IMR-90 (cell line): Measurements from ENCODE around the gene PAX2. TPM values are rescaled to one million over a fixed set of nuclear protein-coding genes. Genes with fewer than 3 reads are reported as not detected.

Experiments used
- ATAC-seq: fragments of 200-7000 bp; cut with Tn5 transposase; 2 replicates; pipeline ENCODE4 v1.9.1; 2020; ENCODE audit warnings: low read depth, mild to moderate bottlenecking, moderate library complexity
- BruUV-seq: library from RNA; stranded (reverse); fragments of 400-500 nt; replicated peaks from 2 replicates; lab custom pipeline; 2021; lab: Mats Ljungman, UMichigan
- CTCF ChIA-PET: fragments of 300-600 bp; formaldehyde crosslinking; extraction: SDS; loops from one replicate; lab custom pipeline; 2021; ENCODE audit warnings: antibody characterized with exemption; lab: Yijun Ruan, JAX
- POLR2A ChIA-PET: fragments of 300-600 bp; sonication (Branson Sonifier 250); formaldehyde crosslinking; loops from one replicate; lab custom pipeline; 2022; ENCODE audit warnings: antibody characterized with exemption; ENCODE audit not compliant: unreplicated experiment; lab: Charles Lee
- DNase-seq: peaks from one replicate; pipeline ENCODE4 v3.0.0; 2013
- H2AFZ ChIP-seq: replicated peaks from 2 replicates; pipeline ENCODE3; 2013; ENCODE audit warnings: low read length, mild to moderate bottlenecking; ENCODE audit not compliant: poor library complexity
- H2AK5ac ChIP-seq: 2 replicates; pipeline ENCODE4 v1.6.1; 2013; ENCODE audit warnings: low read depth, low read length, inconsistent platforms
- H2AK9ac ChIP-seq: replicated peaks from 2 replicates; pipeline ENCODE3; 2013; ENCODE audit warnings: mild to moderate bottlenecking, low read depth, low read length, moderate library complexity; ENCODE audit not compliant: poor library complexity
- H2BK120ac ChIP-seq: 2 replicates; pipeline ENCODE4 v1.6.1; 2013; ENCODE audit warnings: low read depth, low read length, inconsistent platforms
- H2BK15ac ChIP-seq: 3 replicates; pipeline ENCODE4 v1.6.1; 2013; ENCODE audit warnings: low read depth, low read length, inconsistent platforms
- H2BK20ac ChIP-seq: 2 replicates; pipeline ENCODE4 v1.6.1; 2013; ENCODE audit warnings: low read depth, mild to moderate bottlenecking, inconsistent platforms, low read length, moderate library complexity
- H2BK5ac ChIP-seq: 2 replicates; pipeline ENCODE4 v1.6.1; 2013; ENCODE audit warnings: mild to moderate bottlenecking, low read depth, low read length, inconsistent platforms; ENCODE audit not compliant: poor library complexity, severe bottlenecking
- H3K14ac ChIP-seq: replicated peaks from 2 replicates; pipeline ENCODE4 v1.6.1; 2013; ENCODE audit warnings: low read depth, low read length, inconsistent platforms
- H3K18ac ChIP-seq: 2 replicates; pipeline ENCODE4 v1.6.1; 2013; ENCODE audit warnings: low read depth, low read length, control low read depth
- H3K23ac ChIP-seq: 2 replicates; pipeline ENCODE4 v1.6.1; 2013; ENCODE audit warnings: low read depth, low read length, inconsistent platforms
- H3K27ac ChIP-seq: 2 replicates; pipeline ENCODE4 v1.5.1; 2013; ENCODE audit warnings: mild to moderate bottlenecking, control low read depth, low read length; ENCODE audit not compliant: insufficient read depth
- H3K27me3 ChIP-seq: 2 replicates; pipeline ENCODE4 v1.6.1; 2013; ENCODE audit warnings: low read length; ENCODE audit not compliant: control insufficient read depth, insufficient read depth
- H3K36me3 ChIP-seq: 2 replicates; pipeline ENCODE4 v1.6.1; 2013; ENCODE audit warnings: low read length, mixed read lengths; ENCODE audit not compliant: control insufficient read depth, insufficient read depth
- H3K4ac ChIP-seq: 2 replicates; pipeline ENCODE4 v1.6.1; 2013; ENCODE audit warnings: low read depth, low read length, inconsistent platforms
- H3K4me1 ChIP-seq: 2 replicates; pipeline ENCODE4 v1.6.1; 2013; ENCODE audit warnings: low read length, mixed read lengths; ENCODE audit not compliant: control insufficient read depth, insufficient read depth
- H3K4me2 ChIP-seq: 2 replicates; pipeline ENCODE4 v1.6.1; 2013; ENCODE audit warnings: low read depth, mild to moderate bottlenecking, control low read depth, low read length, moderate library complexity
- H3K4me3 ChIP-seq: 2 replicates; pipeline ENCODE4 v1.5.1; 2013; ENCODE audit warnings: low read depth, mild to moderate bottlenecking, control low read depth, low read length, moderate library complexity; ENCODE audit not compliant: insufficient read depth
- H3K56ac ChIP-seq: 2 replicates; pipeline ENCODE4 v1.6.1; 2013; ENCODE audit warnings: low read length, inconsistent platforms; ENCODE audit not compliant: insufficient read depth; ENCODE audit errors: extremely low read depth
- H3K79me1 ChIP-seq, 2 experiments: 2 replicates each; pipeline ENCODE4 v1.6.1; 2013; ENCODE audit warnings: low read length in 2 of 2, inconsistent platforms in 1 of 2, low read depth in 1 of 2
- H3K9ac ChIP-seq: 2 replicates; pipeline ENCODE4 v1.6.1; 2013; ENCODE audit warnings: low read depth, low read length, control low read depth
- H3K9me1 ChIP-seq: 2 replicates; pipeline ENCODE4 v1.6.1; 2013; ENCODE audit warnings: low read length, inconsistent platforms; ENCODE audit not compliant: insufficient read depth
- H3K9me3 ChIP-seq: 2 replicates; pipeline ENCODE4 v1.6.1; 2013; ENCODE audit warnings: low read length; ENCODE audit not compliant: control insufficient read depth, insufficient read depth
- H4K20me1 ChIP-seq: 2 replicates; pipeline ENCODE4 v1.6.1; 2013; ENCODE audit warnings: low read length, inconsistent platforms; ENCODE audit not compliant: insufficient read depth
- H4K5ac ChIP-seq: 2 replicates; pipeline ENCODE4 v1.6.1; 2013; ENCODE audit warnings: mild to moderate bottlenecking, low read depth, low read length, control low read depth
- H4K8ac ChIP-seq, 2 experiments: 2 replicates each; pipeline ENCODE4 v1.6.1; 2013; ENCODE audit warnings: low read depth in 2 of 2, low read length in 2 of 2, control low read depth in 1 of 2, inconsistent platforms in 1 of 2
- H4K91ac ChIP-seq: 2 replicates; pipeline ENCODE4 v1.6.1; 2013; ENCODE audit warnings: low read depth, low read length, inconsistent platforms; ENCODE audit not compliant: insufficient read depth
- BHLHE40 ChIP-seq: fragments of 150-350 bp; IDR thresholded peaks from 2 replicates; pipeline ENCODE4 v1.6.1; 2016; ENCODE audit warnings: mild to moderate bottlenecking, low read depth, low read length
- CEBPB ChIP-seq: IDR thresholded peaks from 2 replicates; pipeline ENCODE4 v1.6.1; 2012; ENCODE audit warnings: low read depth, low read length, improper control_type of control experiment
- CHD1 ChIP-seq: IDR thresholded peaks from 2 replicates; pipeline ENCODE4 v1.6.1; 2012; ENCODE audit warnings: low read depth, low read length, improper control_type of control experiment
- FOS ChIP-seq: fragments of 150-350 bp; IDR thresholded peaks from 2 replicates; pipeline ENCODE4 v1.6.1; 2016; ENCODE audit warnings: low read depth, low read length
- MAZ ChIP-seq: IDR thresholded peaks from 2 replicates; pipeline ENCODE4 v1.6.1; 2012; ENCODE audit warnings: low read depth, mild to moderate bottlenecking, low read length, improper control_type of control experiment, moderate library complexity, borderline replicate concordance
- NFE2L2 ChIP-seq: fragments of 150-350 bp; IDR thresholded peaks from 2 replicates; pipeline ENCODE4 v1.6.1; 2016; ENCODE audit warnings: low read depth, mild to moderate bottlenecking, low read length
- POLR2A ChIP-seq: IDR thresholded peaks from 2 replicates; pipeline ENCODE4 v1.6.1; 2012; ENCODE audit warnings: mild to moderate bottlenecking, low read depth, low read length
- RAD21 ChIP-seq: IDR thresholded peaks from 2 replicates; pipeline ENCODE4 v1.6.1; 2012; ENCODE audit warnings: low read length, improper control_type of control experiment
- RCOR1 ChIP-seq: IDR thresholded peaks from 2 replicates; pipeline ENCODE4 v1.6.1; 2012; ENCODE audit warnings: mild to moderate bottlenecking, low read length, improper control_type of control experiment; ENCODE audit not compliant: insufficient replicate concordance
- RFX5 ChIP-seq: IDR thresholded peaks from 2 replicates; pipeline ENCODE4 v1.8.0; 2012; ENCODE audit warnings: low read depth, mild to moderate bottlenecking, low read length, moderate library complexity
- SMC3 ChIP-seq: fragments of 150-350 bp; IDR thresholded peaks from 2 replicates; pipeline ENCODE4 v1.6.1; 2016; ENCODE audit warnings: low read depth, mild to moderate bottlenecking, antibody characterized with exemption, low read length, moderate library complexity
- WGBS, 2 experiments: methylation state at CpG; one replicate each; pipeline versions ENCODE4 v1.1.5 to v1.1.7; 2013; ENCODE audit warnings: missing lambda C conversion rate in 2 of 2; ENCODE audit not compliant: insufficient read length in 1 of 2; ENCODE audit errors: extremely low coverage in 2 of 2; 5-methylcytosine and 5-hydroxymethylcytosine counted together
- dilution Hi-C: fragments of 300-500 bp; cut with HindIII; formaldehyde crosslinking; loops from one replicate; pipeline ENCODE4 v1.14.3; 2018; ENCODE audit warnings: low sequenced_read_pairs; ENCODE audit not compliant: unreplicated experiment
- in situ Hi-C: fragments of 300-500 bp; cut with MboI; formaldehyde crosslinking; loops from 3 replicates; pipeline ENCODE4 v1.14.3; 2019; ENCODE audit warnings: low sequenced_read_pairs, inconsistent platforms, mixed read lengths
- intact Hi-C: fragments of 100-400 bp; cut with micrococcal nuclease; formaldehyde crosslinking; loops from 2 replicates; pipeline ENCODE4 v1.10.0; 2022
- polyA plus RNA-seq, 3 experiments: library from polyadenylated mRNA; depleted of rRNA; stranded (reverse); fragments of >200 nt; gene quantifications; 2 replicates each; pipeline ENCODE4 v1.2.3, GENCODE V29; 2012; ENCODE audit warnings: low replicate concordance in 1 of 3
- total RNA-seq: library from RNA; depleted of rRNA; stranded (reverse); fragments of >200 nt; gene quantifications from 2 replicates; pipeline ENCODE4 v1.2.3, GENCODE V29; 2012
- TF ChIP-seq, protein P1 (sequence below): conservative IDR thresholded peaks from 2 replicates; pipeline ENCODE4 v1.5.1; 2012; ENCODE audit warnings: mild to moderate bottlenecking, low read depth, low read length, improper control_type of control experiment
- TF ChIP-seq, protein P2 (sequence below): fragments of 150-350 bp; IDR thresholded peaks from 2 replicates; pipeline ENCODE4 v1.6.1; 2016; ENCODE audit warnings: low read depth, mild to moderate bottlenecking, low read length, moderate library complexity, borderline replicate concordance

Gene PAX2
- total and polyA plus RNA-seq, 2 of the 4 experiments (the other 2 are of a cell fraction): not detected

DNA sequence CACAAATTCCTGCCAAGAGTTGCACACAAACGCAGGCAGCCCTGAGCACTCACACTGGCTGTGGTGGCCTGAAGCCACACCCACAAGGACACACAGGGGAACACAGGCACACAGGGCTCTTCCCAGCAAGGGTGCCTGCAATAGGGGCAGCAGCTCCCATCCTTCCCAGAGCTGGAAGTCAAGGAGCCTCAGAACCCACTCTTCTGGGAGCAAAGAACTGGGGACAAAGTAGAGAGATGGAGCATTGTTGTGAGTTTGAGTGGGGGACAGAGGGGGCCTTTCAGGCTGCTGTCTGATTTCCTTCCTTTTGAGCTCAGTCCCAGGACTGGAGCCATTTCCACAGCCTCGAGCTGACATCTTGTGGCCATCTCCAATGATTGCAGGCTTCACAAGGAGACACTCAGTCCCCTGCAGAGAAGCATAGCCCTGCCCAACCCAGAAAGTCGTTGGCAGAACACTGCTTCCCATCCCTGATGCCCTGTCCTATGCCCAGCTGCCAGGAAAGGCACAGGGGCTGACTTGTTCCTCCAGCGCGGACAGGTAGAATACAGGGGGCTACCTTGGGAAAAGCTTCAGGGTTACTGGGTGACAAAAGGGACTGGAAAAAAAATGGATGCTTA lies 133.0 kb downstream of the PAX2 start:
- H3K56ac ChIP-seq: no peak overlapping the region
- 0 out of 4 replicates have a peak overlapping the region, but pooled peaks of 1 of the 2 experiments have one; percentile 20 for H4K8ac ChIP-seq
- H2BK15ac ChIP-seq: no peak overlapping the region
- H3K79me1 ChIP-seq: no peaks in the 10 kb centered on the region
- no peak overlapping the region for H4K91ac ChIP-seq
- H2BK20ac ChIP-seq: no peak overlapping the region
- peak overlapping the region; percentile 58 for H2AFZ ChIP-seq
- H3K4ac ChIP-seq: no peak overlapping the region
- H3K4me2 ChIP-seq: no peak overlapping the region
- H3K14ac ChIP-seq: no peak overlapping the region
- peaks cover 4% of the 10 kb centered on the region; the same call in 1 of the 2 replicates for H3K9me1 ChIP-seq
- H2BK5ac ChIP-seq: no peak overlapping the region
- H4K5ac ChIP-seq: no peak overlapping the region
- no peaks in the 10 kb centered on the region for H4K20me1 ChIP-seq
- no peaks in the 10 kb centered on the region for H3K36me3 ChIP-seq
- no peak overlapping the region for H2AK5ac ChIP-seq
- no peak overlapping the region; the same call in 1 of the 2 replicates for H2BK120ac ChIP-seq
- DNase-seq (peak; percentile 77), ATAC-seq (peak; percentile 94)
- no peak overlapping the region for H3K18ac ChIP-seq
- H3K27me3 ChIP-seq: no peaks in the 10 kb centered on the region
- H3K23ac ChIP-seq: no peak overlapping the region
- H2AK9ac ChIP-seq: peak overlapping the region; percentile 11
- no peak overlapping the region for H3K27ac ChIP-seq
- ChIA-PET CTCF (interaction anchor here (0.6 to 1.6 kb wide), 7 partner anchors 24 to 371 kb away, joined by 3 to 5 read pairs (median 4); partner anchors contain the start of gene HIF1AN), POLR2A (no interaction called here)
- dilution Hi-C loops (no loop called here), intact Hi-C loops (loop anchor here (1.0 to 10.0 kb wide), 8 partner anchors 134 to 540 kb away; partner anchors contain the start of genes HIF1AN, PAX2 and SEC31B), in situ Hi-C loops (loop anchor here (5.0 to 25.0 kb wide), 2 partner anchors 206 to 541 kb away; partner anchors contain the start of genes PKD2L1 and SCD)
- BruUV-seq: no TSS peak
- no peak overlapping the region for H3K4me3 ChIP-seq
- H3K9me3 ChIP-seq: no peaks in the 10 kb centered on the region
- H3K9ac ChIP-seq: no peak overlapping the region
- peaks cover 19% of the 10 kb centered on the region for H3K4me1 ChIP-seq
- TF ChIP-seq, protein P1, sequence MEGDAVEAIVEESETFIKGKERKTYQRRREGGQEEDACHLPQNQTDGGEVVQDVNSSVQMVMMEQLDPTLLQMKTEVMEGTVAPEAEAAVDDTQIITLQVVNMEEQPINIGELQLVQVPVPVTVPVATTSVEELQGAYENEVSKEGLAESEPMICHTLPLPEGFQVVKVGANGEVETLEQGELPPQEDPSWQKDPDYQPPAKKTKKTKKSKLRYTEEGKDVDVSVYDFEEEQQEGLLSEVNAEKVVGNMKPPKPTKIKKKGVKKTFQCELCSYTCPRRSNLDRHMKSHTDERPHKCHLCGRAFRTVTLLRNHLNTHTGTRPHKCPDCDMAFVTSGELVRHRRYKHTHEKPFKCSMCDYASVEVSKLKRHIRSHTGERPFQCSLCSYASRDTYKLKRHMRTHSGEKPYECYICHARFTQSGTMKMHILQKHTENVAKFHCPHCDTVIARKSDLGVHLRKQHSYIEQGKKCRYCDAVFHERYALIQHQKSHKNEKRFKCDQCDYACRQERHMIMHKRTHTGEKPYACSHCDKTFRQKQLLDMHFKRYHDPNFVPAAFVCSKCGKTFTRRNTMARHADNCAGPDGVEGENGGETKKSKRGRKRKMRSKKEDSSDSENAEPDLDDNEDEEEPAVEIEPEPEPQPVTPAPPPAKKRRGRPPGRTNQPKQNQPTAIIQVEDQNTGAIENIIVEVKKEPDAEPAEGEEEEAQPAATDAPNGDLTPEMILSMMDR: peak; percentile 86
- TF ChIP-seq RFX5 (no peak), CHD1 (no peak), BHLHE40 (no peak), NFE2L2 (no peak), RCOR1 (no peak), RAD21 (peak; percentile 96), CEBPB (no peak), SMC3 (peak; percentile 91), MAZ (peak; percentile 44; the same call in 1 of the 2 replicates), FOS (no peak), POLR2A (peak; percentile 50; the same call in 1 of the 2 replicates)
- TF ChIP-seq, protein P2, sequence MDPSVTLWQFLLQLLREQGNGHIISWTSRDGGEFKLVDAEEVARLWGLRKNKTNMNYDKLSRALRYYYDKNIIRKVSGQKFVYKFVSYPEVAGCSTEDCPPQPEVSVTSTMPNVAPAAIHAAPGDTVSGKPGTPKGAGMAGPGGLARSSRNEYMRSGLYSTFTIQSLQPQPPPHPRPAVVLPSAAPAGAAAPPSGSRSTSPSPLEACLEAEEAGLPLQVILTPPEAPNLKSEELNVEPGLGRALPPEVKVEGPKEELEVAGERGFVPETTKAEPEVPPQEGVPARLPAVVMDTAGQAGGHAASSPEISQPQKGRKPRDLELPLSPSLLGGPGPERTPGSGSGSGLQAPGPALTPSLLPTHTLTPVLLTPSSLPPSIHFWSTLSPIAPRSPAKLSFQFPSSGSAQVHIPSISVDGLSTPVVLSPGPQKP: no peak
- WGBS, 2 experiments: 10% methylated on average over 2 of the region's 5 CpGs; no CpG with 5 or more reads in 1 of the 2 experiments
